Measurements from ENCODE around the gene ITGB3.
"Not testable (repeated sequence)": the region's sequence is repeated elsewhere in the genome, so short reads cannot be mapped to it uniquely, and the experiment has no call there.

ITGB3 gene

DNA sequence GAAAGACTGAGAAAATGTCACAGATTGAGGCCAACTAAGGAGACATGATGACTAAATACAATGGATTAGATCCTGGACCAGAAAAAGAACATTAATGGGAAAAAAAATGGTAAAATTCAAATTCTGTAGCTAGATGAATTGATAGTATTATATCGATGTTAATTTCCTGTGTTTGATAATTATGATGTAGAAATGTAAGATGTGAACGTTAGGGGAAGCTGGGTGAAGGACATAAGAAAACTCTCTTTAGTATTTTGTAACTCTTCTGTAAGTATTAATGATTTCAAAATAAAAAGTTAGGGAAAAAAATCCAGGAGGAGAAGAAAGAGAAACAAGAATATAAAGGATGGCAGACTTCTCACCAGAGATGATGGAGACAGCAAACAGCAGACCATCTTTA lies 2.8 kb upstream of the ITGB3 start:
- DNase-seq = no peak

DNA sequence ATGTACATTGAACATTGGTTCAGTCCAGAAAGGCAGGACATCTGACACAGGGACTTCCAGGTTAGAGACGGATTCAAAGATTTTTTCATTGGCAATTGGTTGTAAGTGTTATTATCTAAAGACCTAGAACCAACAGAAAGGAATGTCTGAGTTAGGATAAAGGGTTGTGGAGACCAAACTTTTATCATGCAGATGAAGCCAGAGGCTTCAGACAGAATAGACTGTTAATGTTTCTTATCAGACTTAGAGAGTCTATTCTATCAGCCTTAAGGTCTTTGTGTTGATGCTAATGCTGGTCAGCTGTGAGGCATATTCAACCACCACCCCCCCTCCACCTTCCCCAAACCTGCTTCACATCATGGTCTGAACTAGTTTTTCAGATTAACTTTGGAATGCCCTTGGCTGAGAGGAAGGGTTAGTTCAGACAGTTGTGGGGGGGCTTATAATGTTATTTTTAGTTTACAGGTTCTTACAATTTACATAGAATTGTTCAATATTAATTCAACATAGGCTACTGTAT lies 2.1 kb upstream of the ITGB3 start:
- DNase-seq = peak; percentile 48

DNA sequence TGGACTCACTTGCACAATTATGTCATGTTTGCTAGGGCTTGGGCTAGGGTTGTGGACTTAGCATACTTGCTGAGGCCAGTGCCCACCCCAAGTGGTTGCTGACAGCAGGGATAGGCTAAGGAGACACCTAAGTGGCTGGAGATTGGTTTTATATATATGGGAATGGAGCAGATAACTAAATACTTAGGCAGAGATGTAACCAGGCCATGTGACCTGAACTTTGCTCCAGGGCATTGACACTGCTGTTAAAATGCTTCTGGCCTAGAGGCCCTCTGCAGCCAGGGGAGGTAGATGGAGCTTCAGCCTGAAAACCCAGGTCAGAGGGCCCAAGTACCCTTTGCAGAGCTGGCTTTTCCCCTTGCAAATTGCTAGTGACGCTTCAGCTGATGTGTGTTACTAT lies 1.4 kb upstream of the ITGB3 start:
- DNase-seq = no peak

DNA sequence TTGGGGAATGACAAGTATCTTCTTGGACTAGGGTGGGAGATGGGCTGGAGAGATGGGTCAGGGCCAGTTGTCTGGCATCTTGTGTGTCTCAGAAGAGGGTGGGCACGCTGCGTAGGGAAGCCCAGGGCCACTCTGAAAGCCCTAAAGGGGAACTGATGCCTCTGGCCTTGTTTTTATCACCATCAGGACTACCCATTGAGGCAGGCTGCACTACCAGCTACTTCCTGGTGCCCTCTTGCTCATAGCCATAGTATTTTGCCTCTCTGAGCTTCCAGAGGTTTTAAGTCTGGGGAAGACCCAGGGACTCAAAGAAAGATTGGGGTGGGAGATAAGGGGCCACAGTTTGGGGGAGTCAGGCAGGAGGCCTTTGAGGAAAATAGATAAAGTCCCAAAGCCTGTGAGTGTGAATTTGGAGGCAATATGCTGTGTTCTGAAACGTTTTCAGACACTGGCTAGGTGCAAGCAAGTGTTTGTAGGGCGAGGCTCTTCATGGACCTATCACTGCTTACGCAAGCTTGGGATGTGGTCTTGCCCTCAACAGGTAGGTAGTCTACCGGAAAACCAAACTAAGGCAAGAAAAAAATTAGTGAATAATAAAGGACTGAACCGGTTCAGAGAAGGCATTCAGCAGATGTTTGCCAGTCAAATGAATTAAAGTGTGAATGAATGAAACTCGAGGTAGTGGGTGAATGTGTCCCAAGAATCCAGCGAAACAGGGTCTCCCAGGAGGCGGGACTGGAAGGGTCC lies 688 bp upstream of the ITGB3 start:
- DNase-seq = peak; percentile 32

GRCh38 chr17:47254403-47254943 lies 846 bp downstream of the ITGB3 start:
- DNase-seq = no peak

DNA sequence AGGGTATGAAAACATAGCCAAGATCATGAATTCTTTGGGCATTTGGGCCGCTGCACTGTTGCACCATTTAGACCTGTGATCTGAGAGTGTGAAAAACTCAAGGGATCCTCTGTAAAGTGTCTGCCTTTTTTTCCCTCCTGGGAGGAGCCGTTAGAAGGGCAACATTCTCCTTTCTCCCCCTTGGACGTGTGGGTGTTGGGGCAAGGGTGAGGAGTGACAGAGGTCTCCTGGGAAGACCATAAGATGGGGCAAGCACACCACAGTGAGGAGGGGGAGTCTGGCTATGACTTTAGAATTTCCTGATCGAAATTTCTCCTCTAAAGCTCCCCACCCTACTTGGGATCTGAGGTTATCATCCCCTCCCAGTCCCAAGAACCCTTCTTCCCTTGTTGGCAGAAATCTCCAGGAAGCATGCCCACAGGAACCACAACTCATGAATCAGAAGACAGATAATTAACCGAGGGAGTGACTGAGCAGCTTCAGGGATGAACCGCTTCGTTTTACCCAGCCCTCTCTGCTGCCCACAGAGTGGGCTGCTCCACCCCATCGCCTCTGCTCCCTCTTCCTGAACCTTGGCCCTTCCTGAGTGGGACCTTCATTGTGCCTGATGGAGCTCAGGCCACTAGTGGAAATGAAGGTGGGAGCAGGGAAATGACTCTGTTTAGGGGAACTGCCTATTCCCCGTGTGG lies 4.2 kb downstream of the ITGB3 start:
- DNase-seq = peak; percentile 71

GRCh38 chr17:47262586-47262985 lies 9.0 kb downstream of the ITGB3 start:
- no peak for DNase-seq

DNA sequence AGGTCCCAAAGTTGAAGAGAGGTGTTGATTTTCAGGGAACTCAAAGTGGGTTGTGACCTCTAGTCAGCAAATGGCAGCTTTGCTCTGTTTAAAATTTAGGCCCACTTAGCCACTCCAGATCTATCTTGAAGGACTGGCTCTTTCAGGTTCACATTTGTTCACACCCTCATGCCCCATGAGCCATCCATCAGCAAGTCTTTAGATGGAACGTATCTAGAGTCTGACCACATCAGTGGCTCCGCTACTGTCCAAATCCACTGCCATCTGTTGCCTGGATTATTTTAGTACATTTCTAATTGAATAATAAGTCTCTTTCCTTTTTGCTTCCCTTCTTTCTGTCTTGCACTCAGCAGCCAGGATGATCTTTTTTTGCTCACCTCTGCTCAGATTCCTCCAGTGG lies 10.5 kb downstream of the ITGB3 start:
- DNase-seq = no peak

DNA sequence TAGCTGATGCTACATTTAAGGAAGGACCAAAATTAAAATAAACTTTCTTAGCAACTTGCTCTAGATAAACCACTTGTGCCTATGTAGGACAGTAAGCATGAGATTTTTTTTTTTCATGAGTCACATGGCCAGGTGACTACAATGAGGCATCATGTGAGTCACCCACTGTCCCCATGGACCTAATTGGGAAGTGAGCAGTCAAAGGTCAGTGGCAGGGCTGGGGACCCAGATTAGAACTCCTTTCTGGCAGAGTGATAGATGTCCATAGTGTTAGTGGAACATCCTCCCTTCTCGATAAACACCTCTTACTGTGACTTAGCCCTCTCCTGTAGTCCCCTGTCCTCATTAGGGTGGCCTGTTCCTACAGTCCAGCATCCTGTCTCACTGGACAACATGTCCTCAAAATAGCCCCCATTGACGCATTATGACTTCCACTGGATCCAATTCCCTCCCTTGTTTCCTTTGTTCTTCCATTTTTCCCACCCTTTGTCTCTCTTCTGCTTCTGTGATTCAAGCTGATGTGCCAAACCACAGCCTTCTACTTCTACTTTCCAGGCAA lies 12.4 kb downstream of the ITGB3 start:
- no peak for DNase-seq

DNA sequence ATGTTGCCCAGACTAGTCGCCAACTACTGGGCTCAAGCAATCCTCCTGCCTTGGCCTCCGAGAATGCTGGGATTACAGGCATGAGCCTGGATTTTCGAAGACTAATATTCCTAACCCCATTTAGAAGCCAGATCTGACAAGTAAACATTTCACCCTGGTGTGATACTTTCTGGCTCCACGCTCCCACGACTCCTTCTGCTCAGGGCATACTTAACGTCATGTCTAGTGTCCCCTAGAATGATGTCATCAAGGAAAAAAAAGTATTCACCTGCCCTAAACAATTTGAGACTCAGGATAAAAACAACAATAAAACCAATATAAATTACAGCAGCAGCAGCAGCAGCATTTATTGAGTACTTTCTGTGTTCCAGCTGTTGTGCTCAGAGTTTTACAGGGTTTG lies 13.2 kb downstream of the ITGB3 start:
- DNase-seq = no peak

GRCh38 chr17:47267354-47267828 lies 13.8 kb downstream of the ITGB3 start:
- no peak for DNase-seq

DNA sequence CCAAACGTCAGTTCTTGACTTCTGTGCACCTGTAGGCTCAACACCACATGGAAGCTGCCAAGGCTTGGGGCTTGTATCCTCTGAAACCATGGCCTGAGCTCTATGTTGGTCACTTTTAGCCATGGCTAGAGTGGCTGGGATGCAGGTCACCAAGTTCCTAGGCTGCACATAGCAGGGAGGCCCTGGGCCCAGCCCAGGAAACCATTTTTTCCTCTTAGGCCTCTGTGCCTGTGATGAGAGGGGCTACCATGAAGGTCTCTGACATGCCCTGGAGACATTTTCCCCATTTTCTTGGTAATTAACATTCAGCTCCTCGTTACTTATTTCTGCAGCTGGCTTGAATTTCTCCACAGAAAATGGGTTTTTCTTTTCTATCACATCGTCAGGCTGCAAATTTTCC lies 15.3 kb downstream of the ITGB3 start:
- DNase-seq = not testable (repeated sequence)

- not testable (repeated sequence) for DNase-seq
Observed at GRCh38 chr17:47269561-47270280, 16.1 kb downstream of the ITGB3 start.

DNA sequence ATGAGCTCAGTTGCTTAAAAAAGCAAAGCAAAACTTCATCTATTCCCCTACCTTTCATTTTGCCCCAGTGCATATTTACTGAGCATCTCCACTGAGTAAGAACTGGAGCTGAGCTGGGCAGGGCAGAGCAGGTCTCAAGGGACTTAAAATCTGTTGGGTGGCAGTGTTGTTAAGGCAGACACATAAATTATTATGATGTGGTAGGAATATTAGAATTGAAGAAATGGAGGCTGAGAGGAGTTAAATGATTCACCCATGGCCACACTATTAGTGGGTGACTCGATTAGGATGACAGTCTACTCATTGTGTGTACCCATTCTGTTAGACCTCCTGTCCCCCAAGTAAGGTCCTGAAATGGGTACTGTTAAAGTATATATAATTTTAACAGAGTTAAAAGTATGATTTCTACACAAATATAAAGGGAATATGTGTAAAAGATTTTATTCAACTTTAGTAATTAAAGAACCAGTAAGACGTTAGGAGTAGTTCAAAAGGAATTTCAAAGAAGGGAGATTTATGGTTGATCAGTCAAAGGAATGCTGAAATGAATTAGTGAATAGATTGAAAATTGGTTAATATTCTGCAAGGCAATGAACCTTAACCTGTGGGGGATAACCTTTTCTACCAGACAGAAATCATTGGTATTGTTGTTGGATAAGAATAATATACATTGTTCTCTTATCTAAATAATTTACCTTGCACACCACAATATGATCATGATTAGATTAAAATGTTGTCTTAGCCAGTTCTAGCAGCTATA lies 17.5 kb downstream of the ITGB3 start:
- DNase-seq = no peak

DNA sequence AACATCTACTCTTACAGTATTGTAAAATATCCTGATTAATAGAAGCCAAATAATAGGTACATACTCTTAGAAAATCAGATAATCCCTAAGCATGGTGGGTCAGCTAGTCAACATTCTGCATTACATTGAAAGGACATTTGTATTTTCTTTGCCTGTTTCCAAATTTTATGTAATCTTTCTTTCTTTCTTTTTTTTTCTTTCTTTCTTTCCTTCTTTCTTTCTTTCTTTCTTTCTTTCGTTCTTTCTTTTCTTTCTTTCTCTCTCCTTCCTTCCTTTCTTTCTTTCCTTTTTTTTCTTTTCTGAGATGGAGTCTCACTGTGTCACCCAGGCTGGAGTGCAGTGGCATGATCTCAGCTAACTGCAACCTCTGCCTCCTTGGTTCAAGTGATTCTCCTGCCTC lies 18.9 kb downstream of the ITGB3 start:
- DNase-seq = no peak

- no peak for DNase-seq
Observed at GRCh38 chr17:47273245-47273644, 19.6 kb downstream of the ITGB3 start.

GRCh38 chr17:47274319-47275069 lies 20.9 kb downstream of the ITGB3 start:
- no peak for DNase-seq

GRCh38 chr17:47275245-47275984 lies 21.8 kb downstream of the ITGB3 start:
- no peak for DNase-seq

- no peak for DNase-seq
Observed at GRCh38 chr17:47276444-47276843, 22.8 kb downstream of the ITGB3 start.

GRCh38 chr17:47276868-47277267 lies 23.2 kb downstream of the ITGB3 start:
- DNase-seq = no peak

DNA sequence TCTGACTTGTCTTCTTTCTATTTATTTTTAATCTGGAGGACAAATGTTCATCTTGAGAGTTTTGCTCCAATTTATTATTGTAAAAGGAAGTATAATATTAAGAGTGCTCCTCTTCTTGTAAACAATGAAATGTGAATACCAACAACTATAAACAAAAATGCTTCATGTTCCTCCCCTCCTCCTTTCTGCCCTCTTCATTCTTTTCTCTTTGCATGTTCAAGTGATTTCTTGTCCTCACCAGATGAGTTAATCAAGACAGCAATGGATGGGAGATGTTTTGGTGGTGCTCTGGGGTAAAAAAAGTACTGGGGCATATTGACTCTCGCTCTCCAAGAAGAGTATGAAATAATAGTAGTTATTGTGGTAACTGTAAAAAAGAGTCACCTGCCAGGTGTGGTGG lies 24.3 kb downstream of the ITGB3 start:
- no peak for DNase-seq

Measured in hematopoietic multipotent progenitor cell treated with erythropoietin and hydrocortisone succinate and interleukin-3 and kit ligand, for 6 days (in vitro differentiated cells).